EL (cell line): ENCODE measurements around the gene ALKBH3.

Experiments
- DNase-seq: peaks from one replicate; pipeline ENCODE4 v3.0.0-alpha.2; 2016

The ALKBH3 gene

DNA sequence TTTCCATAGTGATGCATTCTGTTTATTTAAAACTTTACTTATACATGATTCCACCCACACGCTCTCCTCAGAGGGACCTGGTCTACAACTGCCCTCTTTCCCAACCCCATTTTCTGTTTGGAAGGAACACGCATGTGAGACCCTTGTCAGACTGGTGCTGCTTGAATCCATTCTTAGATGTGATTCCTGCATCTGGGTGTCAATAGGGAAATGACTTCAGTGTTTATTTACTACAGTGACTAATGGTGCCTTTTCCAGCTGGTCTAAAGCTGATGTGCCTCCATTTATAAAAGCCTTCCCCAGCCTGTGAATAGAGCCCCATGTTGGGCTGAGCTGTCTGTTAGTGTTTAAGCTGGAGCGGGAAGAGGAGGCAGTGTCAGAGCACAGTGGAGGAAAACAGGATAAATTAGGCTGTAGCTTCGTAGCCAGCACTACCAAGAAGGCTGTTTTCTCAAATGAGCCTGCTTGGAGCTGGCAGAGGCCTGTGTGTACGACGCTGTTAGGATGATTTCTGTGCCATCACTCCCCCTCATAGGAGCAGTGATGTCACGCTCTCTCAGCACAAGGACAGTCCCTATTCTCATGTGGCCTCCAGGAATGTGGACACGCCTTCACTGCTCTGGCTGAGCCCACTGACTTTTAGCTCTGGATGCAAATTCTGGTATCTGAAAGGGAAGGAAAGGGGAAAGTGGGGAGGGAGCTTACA, 42.9 kb downstream of the ALKBH3 start:
- DNase-seq, result peak; percentile 46

DNA sequence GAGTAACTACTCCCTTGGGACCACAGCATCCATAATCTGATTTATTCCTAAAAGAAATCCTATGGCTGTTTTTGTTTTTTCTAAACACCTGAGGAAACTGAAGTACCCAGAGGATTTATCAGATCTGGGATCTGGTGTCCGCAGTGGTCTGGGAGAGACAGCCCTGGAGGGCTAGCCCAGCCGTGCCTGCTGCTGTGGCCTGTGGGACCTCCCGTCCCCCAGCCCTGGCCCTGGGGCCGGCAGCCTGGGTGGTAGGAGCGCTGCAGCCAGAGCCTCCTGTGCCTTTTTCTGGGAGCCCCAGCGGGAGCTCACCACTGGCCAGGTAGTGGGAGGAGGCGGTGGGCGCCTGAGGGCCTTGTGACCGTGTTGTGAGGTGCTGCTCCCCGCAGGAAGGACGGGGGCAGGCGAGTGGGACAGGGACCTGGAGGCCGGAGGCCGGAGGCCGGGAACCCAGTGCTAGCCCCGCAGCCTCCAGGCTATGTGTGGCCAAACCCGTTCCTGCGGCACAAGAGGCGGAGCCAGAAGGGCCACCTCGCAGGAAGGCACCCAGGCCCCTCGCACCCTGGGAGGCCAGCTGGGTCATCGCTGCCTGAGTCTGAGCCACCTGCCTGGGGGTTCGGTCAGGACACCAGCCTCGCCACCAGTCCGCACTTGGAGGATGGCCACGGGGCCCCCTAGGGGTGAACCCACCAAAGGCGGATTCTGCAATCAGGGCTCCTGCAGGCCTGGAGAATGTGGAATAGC, 43.7 kb downstream of the ALKBH3 start:
- DNase-seq, result no peak

DNA sequence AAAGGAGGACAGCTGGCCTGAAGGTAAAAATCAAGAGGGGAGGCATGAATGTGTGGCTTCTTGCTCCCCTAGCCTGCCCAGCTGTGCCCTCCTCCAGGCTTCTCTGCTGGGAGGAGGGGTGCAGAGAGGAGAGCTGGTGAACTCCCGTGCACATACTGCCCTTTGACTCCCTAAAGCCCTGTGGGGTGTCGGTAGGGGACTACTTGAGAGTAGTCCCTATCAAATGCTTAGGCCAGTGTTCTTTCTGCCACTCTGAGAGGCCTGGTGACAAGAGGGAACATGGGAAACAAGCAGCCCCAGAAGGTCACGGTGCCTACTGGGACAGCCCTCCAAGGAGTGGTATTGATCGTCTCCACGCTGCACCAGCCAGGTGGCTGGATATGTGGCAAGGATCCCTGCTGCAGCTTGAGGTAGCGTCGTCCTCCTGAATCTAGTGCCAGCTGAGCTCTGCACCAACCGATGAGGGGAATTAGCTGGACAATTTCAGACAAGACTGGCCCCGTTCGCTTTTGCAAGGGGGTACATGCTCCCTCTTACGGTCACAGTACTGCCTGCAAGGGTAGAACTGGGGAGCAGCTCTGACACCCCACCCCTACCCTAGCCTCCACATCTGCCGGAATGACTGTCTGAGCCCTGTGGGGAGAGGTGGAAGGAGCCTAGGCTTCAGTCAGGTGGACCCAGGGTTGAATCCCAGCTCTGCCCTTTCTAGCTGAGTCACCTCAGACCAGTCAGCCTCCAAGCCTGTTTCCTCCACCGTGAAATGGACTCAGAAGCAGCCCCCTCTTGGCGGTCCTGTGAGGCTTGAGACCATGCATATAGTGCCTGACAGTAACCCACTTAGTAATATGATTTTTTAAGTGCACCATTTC, 44.7 kb downstream of the ALKBH3 start:
- no peak for DNase-seq

DNA sequence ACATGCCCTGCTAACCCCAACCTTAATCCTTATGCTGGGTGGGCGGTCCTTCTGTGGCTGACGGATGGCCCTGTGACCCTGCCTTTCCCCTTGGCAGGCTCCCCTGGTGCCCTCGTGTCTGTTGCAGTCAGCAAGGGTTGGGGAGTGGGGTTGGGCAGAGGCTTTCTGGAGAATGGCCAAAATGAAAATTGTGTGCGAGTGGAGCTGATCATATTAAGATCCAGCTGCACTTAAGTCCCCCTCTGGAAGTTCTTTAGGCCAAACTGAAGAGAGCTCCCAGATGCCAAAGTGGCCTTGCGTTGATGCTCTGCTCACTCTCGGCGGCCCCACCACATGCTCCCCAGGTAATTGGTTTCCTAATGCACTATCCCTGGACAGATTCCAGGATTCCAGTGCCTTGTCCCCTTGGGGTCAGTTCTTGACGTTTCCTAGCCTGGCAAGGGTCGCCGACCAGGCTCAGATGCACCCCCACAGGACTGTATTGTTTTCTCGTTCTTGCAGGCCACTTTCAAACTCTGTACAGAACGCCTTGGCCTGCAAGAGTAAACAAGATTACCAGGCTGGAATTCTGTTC, 45.4 kb downstream of the ALKBH3 start:
- DNase-seq, result no peak

DNA sequence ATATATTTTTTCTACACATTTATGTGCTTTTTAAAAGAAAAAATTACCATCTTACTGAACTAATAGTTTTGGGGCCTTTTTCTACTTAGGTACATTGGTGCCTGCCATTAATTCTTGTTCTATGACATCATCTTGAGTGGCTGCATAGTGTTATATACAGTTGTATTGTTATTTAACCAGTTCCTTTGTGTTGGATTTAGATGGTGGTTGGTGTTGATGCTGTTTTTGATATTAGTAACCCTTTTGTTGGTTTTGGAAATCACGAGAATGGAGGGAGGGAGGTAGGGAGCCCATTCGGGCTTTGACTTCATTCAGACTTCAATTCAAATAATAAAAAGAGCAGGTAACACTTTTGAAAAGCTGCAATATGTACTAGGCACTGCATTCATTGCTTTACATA, 46.4 kb downstream of the ALKBH3 start:
- no peak for DNase-seq

DNA sequence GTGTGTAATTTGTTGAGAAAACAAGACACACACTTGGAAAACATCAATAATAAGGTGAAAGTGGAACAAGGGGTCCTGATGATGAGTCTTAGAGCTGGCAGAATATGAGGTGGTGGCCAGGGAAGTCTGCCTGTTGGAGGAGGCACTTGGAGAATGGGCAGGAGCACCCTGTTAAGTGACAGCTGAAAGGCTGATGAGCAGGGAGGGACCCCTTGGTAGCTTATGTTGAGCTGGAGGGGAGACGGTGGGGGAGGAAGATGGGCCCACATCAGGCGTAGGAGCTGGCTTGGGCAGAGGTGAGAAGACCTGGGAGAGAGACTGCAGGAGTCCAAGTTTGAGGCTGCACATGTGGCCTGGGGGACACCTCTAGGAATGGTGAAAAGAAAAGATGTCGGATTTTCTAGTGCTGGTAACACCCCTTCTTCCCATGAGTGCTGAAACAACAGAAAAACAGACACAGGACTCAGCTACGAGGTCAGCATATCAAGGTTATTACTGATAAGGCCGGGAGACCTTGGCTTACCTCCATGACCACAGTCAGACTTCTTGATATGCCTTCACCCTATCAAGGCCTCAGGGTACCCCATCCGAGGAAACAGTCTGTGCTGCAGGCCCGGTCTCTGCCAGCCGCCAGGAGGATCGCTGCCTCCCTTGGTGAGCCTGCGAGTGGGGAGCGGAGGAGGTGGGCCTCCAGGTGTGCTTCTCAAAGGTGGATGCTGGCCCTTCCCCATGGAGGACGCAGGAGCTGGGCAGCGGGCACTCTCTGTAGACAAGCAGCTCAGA, 47.5 kb downstream of the ALKBH3 start:
- DNase-seq, result no peak

DNA sequence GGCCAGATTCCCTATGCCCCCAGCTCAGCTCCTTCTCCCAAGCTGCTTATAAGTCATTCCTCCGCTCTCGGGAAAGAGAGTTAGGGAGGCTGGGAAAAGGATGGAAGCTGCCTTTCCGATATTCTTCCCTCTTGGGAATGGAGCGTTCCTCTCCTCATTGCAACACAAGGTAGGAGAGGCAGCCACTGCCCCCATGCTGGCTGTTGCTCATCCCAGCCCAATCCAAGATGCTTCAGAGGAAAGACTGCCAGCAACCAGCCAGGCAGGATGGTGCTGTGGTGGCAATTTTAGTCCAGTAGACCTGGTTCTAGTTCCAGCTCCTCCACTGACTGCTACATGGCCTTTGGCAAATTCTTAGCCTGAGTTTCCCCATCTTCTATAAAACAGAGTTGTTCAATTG, 48.1 kb downstream of the ALKBH3 start:
- no peak for DNase-seq

DNA sequence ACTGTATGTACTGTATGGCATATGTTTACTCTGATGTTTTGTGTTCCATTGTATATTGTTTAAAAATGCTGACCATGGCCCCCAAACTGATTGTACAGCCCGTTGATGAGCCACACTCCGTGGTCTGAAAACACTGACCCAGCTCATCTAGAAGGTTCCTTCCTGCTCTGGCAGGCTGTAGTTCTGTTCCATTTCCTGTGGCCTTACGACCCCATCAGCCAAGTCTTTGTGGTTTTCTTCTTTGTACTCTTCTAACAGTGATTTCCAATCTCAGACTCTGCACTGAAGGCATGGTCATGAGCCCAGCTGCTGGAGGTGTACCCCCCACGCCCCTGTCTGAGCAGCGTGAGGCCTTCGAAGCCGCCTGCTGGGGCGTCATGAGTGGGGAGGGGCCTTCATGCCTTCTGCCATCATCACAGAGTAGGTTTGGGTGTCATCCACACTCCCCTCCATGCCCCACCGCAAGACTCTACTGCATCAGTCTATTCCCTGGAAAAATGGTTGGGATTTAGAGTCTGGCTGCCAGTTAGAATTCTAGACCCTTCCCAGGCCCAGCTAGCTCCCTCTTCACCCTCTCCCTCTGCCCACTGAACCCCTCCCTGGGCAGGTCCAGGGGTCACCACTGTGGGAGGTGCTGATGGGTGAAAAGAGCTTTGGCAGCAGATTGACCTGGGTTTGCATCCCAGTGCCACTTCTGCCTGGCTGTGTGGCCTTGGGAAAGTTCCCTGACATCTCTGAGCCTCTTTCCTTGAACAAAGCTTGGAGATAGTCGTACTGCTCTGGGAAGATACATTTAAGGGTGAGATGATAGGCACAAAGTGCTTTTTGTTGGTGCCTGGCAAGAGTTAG, 50.5 kb downstream of the ALKBH3 start:
- DNase-seq, result no peak

DNA sequence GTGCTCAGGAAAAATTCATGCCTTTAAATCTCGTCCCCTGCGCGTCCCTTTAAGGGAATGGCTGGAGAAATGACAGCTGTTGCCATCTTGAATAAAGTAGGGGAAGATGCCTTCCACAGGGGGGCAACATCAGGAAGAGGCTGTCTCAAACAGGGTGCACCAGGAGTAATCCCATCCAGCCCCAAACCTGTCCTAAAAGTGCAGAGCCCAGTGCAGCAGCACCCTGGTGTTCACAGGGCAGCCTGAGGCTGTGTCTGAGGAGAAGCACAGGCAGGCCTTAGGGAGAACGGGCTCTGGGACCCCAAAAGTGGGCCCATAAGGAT, 51.0 kb downstream of the ALKBH3 start:
- no peak for DNase-seq

DNA sequence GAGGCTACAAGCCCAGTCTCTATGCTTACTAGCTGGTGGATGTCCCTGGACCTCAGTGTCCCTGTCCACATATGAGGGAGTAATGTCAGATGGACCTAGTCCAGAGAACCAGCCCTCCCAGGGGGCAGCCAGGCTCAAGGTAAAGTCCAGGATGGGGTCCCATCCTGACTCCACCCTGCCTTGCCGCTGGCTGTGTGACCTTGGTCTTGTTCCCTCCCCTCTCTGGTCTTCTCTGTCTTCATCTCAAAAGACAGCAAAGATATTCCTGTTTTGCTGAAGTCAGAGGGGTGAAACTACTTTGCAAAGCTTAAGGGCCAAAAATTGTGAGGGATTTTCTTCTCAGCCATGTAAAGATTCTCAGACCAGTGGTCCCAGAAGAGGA, 52.6 kb downstream of the ALKBH3 start:
- no peak for DNase-seq

DNA sequence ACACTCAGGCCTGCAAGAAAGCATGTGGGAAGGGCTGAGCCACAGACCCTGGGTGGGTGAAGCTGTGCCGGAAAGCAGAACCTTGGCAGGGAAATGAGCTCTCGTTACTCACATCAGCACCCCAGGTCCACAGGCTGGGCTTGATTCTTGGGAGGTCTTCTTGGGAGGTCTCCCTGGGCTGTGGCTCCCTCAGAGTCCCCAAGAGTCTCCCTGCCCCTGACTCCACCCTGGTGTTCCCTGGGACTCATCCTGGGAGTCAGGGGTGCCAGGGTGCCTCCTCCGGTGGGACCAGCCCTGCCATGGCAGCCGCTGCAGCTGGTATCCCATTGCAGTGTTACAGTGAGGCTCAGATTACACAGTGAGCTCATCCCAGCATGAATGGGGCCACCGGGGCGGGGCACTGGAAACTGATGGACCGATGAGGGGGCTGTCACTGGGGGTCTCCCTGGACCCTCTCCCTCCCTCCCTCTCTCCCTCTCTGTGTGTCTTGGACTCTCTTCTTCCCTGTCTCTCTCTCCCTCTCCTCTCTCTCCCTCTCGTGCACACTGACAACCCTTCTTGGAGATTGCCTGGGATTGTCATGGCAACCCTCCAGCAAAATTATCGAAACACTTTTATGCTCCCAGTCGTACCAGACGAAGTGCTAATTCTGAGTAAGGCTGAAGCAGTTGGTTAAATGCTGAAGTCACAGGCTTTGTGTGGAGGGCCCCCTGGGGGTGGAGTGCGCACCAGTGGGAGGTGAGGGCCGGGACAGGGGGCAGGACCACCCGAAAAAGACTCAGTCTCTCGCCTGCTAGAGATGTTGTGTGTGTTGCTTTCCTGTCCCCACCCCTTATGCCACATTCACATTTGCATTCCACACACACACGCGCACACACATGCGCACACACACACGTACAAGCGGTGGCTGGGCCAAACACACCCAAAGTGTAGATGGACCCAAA, 53.2 kb downstream of the ALKBH3 start:
- no peak for DNase-seq

DNA sequence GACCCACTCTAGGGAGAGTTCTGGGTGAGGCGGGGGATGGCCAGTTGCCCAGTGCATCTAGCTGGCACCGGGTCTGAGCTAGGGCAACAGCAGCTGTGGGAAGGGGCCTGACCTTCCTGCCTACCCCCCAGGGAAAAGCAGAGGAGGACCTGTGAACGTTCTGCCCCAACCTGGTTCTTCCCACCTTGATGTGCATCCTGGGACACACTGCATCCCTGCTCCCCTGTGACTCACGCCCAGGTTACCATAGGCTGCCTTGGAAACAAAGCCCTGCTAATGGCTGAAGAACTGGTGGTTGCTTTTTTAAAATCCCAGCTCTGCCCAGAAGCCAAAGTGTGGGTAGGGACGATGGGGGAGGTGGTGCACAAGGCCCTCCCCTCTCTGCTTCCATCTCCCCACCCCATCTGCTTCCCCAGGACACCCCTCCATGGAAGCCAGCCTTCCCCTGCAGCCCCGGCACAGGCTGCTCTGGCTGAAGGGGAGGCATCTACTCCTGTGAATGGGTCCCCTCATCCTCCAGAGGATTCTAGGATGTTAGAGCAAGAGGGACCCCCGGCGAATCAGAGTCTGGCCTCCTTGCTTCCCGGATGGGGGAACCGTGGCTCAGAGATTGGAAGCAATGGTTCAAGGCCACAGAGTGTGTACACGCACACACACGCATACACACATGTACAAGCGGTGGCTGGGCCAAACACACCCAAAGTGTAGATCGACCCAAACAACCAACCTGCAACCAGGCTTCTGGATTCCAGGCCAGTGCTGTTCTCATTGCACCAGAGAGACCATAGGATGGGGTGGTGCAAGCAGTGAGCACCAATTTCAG, 54.2 kb downstream of the ALKBH3 start:
- no peak for DNase-seq

DNA sequence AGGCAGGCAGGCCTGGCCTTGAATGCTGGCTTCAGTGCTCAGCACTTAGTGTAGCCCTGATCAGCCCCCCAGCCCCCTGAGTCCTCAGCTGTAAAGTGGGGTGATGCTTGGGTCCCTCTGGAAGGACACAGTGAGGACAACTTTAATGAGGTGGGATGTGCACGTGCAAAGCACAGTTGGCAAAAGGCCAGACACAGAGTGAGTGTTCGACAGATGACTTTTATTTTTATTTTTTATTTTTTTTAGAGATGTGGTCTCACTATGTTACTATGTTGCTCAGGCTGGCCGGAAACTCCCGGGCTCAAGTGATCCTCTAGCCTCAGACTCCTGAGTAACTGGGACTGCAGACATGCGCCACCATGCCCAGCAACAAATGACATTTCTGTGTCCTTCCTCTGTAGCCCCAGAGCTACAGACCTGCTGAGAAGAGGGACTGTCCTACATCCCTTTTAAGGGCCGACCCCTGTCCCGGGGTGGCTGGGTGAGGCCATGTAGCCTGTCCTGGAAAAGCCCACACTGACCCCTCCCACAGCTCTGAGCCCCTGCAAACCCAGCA, 54.9 kb downstream of the ALKBH3 start:
- no peak for DNase-seq

DNA sequence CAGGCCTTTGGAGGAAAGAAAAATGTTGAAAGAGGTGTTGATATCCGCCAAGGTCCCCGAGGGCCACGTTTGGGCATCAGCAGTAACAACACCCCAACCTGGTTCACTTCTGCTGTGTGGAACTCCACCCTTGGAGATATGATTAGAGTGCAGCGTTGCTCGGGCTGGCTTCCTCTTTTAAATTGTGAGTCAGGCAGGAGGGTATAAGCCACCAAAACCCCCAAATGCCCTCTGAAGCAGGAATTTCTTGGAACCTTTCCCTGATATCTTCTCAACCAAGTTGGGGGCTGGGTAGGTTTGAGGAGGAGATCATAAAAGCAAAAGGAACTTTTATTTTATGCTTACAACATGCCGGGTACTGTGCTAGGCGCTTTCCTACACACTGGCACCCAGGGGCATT, 55.4 kb downstream of the ALKBH3 start:
- no peak for DNase-seq

DNA sequence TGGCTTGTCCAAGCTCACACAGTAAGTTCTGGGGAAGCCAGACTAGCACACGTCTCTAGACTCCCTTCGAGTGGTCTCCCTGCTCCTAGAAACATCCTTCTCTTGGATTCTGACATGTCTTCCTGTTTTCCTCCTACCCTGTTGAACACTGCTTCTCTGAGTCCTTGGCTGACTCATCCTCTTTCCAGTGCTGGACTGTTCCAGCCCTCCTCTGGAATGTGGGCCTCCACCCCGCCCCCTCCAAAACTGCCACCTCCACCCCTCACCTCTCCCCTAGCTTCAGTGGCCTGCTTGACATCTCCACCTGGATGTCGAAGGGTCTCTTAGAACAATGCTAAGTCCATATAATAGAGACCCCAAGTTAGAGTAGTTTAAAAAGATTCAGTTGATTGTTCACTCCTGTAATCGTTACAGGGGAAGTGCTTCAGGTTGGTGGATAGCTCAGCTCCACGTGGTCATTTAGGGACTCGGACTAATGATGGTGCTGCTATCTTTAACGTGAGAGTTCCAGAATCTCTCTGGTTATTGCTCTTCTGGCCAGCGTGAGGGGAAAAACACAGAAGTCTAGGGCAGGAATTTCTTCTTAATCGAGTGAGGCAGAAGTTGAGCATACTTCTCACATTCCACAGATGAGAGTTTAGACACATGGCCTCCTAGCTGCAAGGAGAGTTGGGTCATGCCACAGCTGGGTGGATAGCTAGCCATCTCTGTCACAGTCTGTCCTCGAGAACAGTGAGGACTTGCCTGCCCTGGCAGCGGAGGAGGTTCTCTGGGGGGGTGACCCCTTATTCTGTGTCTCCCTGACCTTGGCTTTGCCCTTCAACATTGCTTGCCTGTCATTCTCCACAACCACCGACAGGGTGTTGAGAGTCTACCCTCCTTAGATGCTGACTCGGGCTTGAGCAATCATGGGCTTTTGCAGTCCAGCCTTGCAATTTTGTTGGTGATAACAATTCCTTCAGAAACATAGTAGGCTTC, 57.1 kb downstream of the ALKBH3 start:
- DNase-seq, result peak; percentile 74

DNA sequence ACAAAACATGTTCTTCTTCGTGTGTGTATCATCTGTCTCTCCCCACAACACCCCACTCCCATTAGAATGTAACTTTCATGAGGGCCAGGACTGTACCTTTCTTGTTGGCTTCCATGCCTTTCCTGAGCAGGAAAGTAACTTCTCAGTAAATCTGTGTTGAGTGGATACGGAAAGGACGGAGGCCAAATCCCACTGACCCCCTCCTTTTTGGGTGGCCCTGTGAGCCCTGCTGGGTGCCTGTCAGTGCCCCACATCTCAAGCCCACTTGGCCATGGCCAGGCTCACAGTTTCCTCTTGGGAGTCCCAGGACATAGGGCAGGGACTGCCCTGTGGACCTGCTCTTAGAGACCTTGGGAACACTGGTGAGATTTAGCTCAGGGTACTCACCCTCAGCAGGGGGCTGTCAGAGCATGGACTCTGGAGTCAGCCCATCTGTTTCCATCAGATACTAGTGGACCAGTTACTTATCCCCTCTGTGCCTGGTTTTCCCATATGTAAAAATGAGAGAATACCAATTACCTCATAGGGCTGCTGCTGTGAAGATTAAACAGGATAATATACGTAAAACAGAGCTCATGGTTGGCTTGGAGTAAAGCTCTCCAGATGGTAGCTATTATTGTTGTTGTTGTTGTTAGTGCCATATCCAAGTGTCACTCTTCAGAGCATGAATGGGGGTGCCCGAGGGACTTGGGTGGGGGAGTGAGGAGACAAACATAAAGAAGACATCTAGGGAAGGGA, 60.8 kb downstream of the ALKBH3 start:
- no peak for DNase-seq

DNA sequence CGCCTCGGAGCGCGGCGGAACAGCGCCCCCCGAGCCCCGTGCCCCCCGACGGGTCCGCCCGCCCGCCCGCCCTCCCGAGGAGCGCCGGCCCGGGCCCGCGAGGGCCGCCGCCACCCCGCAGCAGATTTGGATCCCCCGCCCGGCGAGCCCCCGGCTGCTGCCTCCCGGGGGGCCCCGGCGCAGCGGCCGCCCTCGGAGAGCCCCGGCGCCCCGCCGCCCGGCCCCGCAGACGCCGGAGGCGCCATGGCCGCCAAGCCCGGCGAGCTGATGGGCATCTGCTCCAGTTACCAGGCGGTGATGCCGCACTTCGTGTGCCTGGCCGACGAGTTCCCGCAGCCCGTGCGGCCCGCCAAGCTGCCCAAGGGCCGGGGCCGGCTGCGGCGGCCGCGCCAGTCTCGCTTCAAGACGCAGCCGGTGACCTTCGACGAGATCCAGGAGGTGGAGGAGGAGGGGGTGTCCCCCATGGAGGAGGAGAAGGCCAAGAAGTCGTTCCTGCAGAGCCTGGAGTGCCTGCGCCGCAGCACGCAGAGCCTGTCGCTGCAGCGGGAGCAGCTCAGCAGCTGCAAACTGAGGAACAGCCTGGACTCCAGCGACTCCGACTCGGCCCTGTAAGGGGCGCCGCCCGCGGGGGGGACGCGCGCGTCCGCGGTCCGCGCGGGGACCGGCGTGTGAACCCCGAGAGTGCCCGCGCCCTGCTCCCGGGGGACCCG, 62.2 kb downstream of the ALKBH3 start:
- DNase-seq, result peak; percentile 30
